MCF 10A (cell line): ENCODE data around the gene ASAP2. TPM values are rescaled to one million over a fixed set of nuclear protein-coding genes. Genes with fewer than 3 reads are reported as not detected.

Experiments used
- BruUV-seq: library from RNA; stranded (reverse); fragments of 400-500 nt; replicated peaks from 2 replicates; lab custom pipeline; 2021; lab: Mats Ljungman, UMichigan
- CTCF ChIA-PET: fragments of 300-600 bp; sonication (Branson Sonifier 250); formaldehyde crosslinking; extraction: SDS; loops from one replicate; lab custom pipeline; 2021; ENCODE audit warnings: antibody characterized with exemption, inconsistent platforms; lab: Yijun Ruan, JAX
- POLR2A ChIA-PET: fragments of 300-600, 350-650 bp; sonication (Branson Sonifier 250); formaldehyde crosslinking; extraction: SDS; loops from one replicate; lab custom pipeline; 2020; ENCODE audit warnings: antibody characterized with exemption, inconsistent platforms; lab: Yijun Ruan, JAX
- DNase-seq: peaks from one replicate; pipeline ENCODE4 v3.0.0-alpha.2; 2018; ENCODE audit not compliant: unreplicated experiment
- H3K27ac Mint-ChIP-seq: one replicate; pipeline ENCODE4 v1.8.0; 2022; ENCODE audit warnings: mild to moderate bottlenecking, low read depth, mixed read lengths; ENCODE audit not compliant: unreplicated experiment
- H3K27me3 Mint-ChIP-seq: one replicate; pipeline ENCODE4 v1.8.0; 2022; ENCODE audit warnings: mixed read lengths; ENCODE audit not compliant: insufficient read depth, unreplicated experiment
- H3K36me3 Mint-ChIP-seq: one replicate; pipeline ENCODE4 v1.8.0; 2022; ENCODE audit warnings: mild to moderate bottlenecking, moderate library complexity, mixed read lengths; ENCODE audit not compliant: insufficient read depth, unreplicated experiment
- H3K4me1 Mint-ChIP-seq: one replicate; pipeline ENCODE4 v1.8.0; 2022; ENCODE audit warnings: mixed read lengths; ENCODE audit not compliant: insufficient read depth, unreplicated experiment
- H3K4me3 Mint-ChIP-seq: one replicate; pipeline ENCODE4 v1.8.0; 2022; ENCODE audit warnings: mild to moderate bottlenecking, moderate library complexity, mixed read lengths; ENCODE audit not compliant: unreplicated experiment
- H3K9me3 Mint-ChIP-seq: one replicate; pipeline ENCODE4 v1.8.0; 2022; ENCODE audit warnings: mixed read lengths; ENCODE audit not compliant: unreplicated experiment
- intact Hi-C: fragments of 100-400 bp; cut with micrococcal nuclease; formaldehyde crosslinking; loops from 2 replicates; pipeline ENCODE4 v1.14.1; 2022
- total RNA-seq: library from RNA; stranded (reverse); gene quantifications from 2 replicates; pipeline ENCODE4 v1.2.3, GENCODE V29; 2022
- TF ChIP-seq, protein P1 (sequence below): fragments of 200-600 bp; IDR thresholded peaks from one replicate; pipeline ENCODE4 v1.8.0; 2022; ENCODE audit warnings: antibody characterized with exemption, mild to moderate bottlenecking; ENCODE audit not compliant: unreplicated experiment

ASAP2 gene
- total RNA-seq, 1 experiment from 2014 or later = 80.8 TPM

DNA sequence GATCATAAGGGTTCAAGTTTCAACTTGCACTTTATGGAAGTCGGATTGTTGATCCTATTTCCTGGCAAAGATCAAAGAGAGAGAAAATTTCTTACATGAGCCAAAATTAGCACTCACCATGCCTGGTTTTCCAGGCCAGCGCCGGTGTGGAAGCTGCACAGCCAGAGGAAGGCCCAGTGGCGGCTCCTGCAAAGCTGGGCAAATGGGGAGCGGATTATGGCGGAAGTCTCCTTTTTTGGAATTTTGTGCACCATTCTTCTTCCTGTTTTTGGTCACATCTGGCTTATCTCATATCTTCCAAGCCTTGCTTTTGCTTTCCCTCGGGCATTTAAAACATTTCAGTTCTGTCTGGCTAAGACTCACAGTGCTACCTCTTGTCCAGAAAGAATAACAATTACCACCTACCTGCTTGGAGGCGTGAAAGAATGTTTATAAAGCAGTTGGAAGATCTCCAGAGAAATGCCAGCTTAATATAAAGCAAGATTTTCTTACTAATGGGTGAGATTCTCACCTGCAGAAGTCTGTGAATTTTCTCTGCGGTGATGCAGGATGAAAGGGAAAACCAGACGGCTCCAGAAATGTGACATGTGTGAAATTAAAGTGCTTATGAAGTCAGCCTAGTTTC is 94.3 kb downstream of the ASAP2 start:
- CTCF ChIA-PET = interaction anchor here (0.5 to 1.7 kb wide), 4 partner anchors 13 to 95 kb away, joined by 3 to 5 read pairs (median 3); no protein-coding TSS in a partner anchor
- POLR2A ChIA-PET = interaction anchor here (0.9 to 2.9 kb wide), 8 partner anchors 9 to 301 kb away, joined by 3 to 22 read pairs (median 4); no protein-coding TSS in a partner anchor

DNA sequence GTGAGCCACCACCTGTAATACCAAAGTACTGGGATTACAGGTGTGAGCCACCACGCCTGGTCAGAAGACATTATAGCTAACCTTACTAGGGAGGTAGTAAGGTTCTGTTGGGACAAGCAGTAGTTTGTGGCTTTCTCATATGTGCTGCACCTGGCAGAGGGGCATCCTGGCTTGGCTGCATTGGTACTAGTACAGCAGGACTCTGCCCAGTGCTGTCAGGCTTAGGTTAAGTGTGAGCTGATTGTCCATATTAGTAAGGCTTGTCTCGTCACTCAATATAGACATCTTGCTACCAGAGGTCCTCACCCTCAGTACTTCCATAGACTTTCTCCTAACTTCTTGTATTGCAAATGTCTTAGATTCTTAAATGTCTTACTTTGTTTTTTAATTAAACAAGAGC is 96.1 kb downstream of the ASAP2 start:
- ChIA-PET CTCF (interaction anchor here (0.6 to 1.0 kb wide), 3 partner anchors 79 to 100 kb away, joined by 3 to 4 read pairs (median 3); no protein-coding TSS in a partner anchor), POLR2A (interaction anchor here (0.5 to 1.1 kb wide), 2 partner anchors 11 to 284 kb away, joined by 3 read pairs; no protein-coding TSS in a partner anchor)
- no TSS peak for BruUV-seq
- Mint-ChIP-seq H3K9me3 (no peaks in the 10 kb centered on the region), H3K27ac (no peak overlapping the region), H3K27me3 (no peaks in the 10 kb centered on the region), H3K4me3 (no peak overlapping the region), H3K36me3 (peaks cover 33% of the 10 kb centered on the region), H3K4me1 (peaks cover 8% of the 10 kb centered on the region)
- TF ChIP-seq, protein P1, sequence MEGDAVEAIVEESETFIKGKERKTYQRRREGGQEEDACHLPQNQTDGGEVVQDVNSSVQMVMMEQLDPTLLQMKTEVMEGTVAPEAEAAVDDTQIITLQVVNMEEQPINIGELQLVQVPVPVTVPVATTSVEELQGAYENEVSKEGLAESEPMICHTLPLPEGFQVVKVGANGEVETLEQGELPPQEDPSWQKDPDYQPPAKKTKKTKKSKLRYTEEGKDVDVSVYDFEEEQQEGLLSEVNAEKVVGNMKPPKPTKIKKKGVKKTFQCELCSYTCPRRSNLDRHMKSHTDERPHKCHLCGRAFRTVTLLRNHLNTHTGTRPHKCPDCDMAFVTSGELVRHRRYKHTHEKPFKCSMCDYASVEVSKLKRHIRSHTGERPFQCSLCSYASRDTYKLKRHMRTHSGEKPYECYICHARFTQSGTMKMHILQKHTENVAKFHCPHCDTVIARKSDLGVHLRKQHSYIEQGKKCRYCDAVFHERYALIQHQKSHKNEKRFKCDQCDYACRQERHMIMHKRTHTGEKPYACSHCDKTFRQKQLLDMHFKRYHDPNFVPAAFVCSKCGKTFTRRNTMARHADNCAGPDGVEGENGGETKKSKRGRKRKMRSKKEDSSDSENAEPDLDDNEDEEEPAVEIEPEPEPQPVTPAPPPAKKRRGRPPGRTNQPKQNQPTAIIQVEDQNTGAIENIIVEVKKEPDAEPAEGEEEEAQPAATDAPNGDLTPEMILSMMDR = no peak
- intact Hi-C loops = no loop called here
- no peak for DNase-seq

More for the DNA sequence above, 94.3 kb downstream of the ASAP2 start:
- no peaks in the 10 kb centered on the region for H3K9me3 Mint-ChIP-seq
- DNase-seq = no peak
- peaks cover 6% of the 10 kb centered on the region for H3K4me1 Mint-ChIP-seq
- TF ChIP-seq, protein P1 = no peak
- intact Hi-C loops = no loop called here
- H3K27ac Mint-ChIP-seq = no peak overlapping the region
- H3K4me3 Mint-ChIP-seq = no peak overlapping the region
- no TSS peak for BruUV-seq
- peaks cover 42% of the 10 kb centered on the region for H3K36me3 Mint-ChIP-seq
- no peaks in the 10 kb centered on the region for H3K27me3 Mint-ChIP-seq

DNA sequence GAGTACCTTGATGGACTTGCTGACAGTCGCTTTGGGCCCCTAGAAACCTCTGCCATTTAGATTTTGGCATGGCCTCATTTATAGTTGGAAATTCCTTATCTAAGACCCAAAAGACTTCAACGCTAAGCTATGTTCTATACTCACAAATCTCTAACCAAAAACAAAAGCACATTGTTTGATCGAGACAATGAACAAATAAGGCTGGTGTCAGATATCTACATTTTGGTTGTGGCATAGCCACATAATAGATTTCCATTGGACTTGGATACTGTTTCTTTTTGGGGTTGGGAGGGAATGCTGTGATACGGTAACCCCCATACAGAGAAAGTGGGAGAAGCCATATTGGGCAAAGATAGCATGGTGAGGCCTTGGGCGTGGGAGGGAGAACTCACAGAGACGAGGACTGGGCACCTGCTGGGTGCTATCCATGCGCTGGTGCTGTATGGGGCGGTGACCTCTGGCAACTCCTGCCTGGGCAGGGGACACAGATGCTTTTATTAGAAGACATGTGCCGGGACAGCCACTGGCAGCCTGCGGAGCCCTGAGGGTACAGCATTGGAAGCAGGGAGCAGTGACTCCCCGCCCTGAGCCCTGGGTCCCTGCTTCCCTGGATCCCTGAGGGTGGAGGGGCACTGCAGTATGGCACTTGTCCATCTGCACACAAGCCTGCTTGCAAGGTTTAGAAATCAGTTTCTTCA is 97.1 kb downstream of the ASAP2 start:
- Mint-ChIP-seq H3K27me3 (no peaks in the 10 kb centered on the region), H3K27ac (peak overlapping the region; percentile 57), H3K4me1 (peaks cover 15% of the 10 kb centered on the region), H3K9me3 (no peaks in the 10 kb centered on the region), H3K4me3 (no peak overlapping the region), H3K36me3 (peaks cover 29% of the 10 kb centered on the region)
- intact Hi-C loops = no loop called here
- CTCF ChIA-PET = no interaction called here
- no TSS peak for BruUV-seq
- TF ChIP-seq, protein P1 = no peak
- POLR2A ChIA-PET = interaction anchor here (0.6 kb wide), 1 partner anchor 83 kb away, joined by 4 read pairs; no protein-coding TSS in a partner anchor
- DNase-seq = no peak

- Mint-ChIP-seq H3K4me1 (peaks cover 39% of the 10 kb centered on the region), H3K4me3 (no peak overlapping the region), H3K27ac (no peak overlapping the region), H3K36me3 (peaks cover 5% of the 10 kb centered on the region), H3K27me3 (no peaks in the 10 kb centered on the region), H3K9me3 (no peaks in the 10 kb centered on the region)
- no TSS peak for BruUV-seq
- no peak for DNase-seq
- TF ChIP-seq, protein P1 = no peak
- ChIA-PET POLR2A (interaction anchor here (1.1 to 5.3 kb wide), 3 partner anchors 10 to 162 kb away, joined by 3 to 98 read pairs (median 5); no protein-coding TSS in a partner anchor), CTCF (no interaction called here)
- intact Hi-C loops = no loop called here
Observed at GRCh38 chr2:9306911-9307310, 100.3 kb downstream of the ASAP2 start.
